Suppressor macrophage treated with lipopolysaccharide for 4 hours (primary cell): Measurements from ENCODE around the gene SPNS3.

ENCODE experiments used
- DNase-seq: peaks from one replicate; pipeline ENCODE4 v3.0.0-alpha.2; 2020

SPNS3 gene

GRCh38 chr17:4474093-4474492, 40.4 kb downstream of the SPNS3 start:
- DNase-seq, result no peak

GRCh38 chr17:4475001-4475400, 41.3 kb downstream of the SPNS3 start:
- no peak for DNase-seq

GRCh38 chr17:4475463-4475862, 41.7 kb downstream of the SPNS3 start:
- DNase-seq, result no peak

GRCh38 chr17:4476017-4476416, 42.3 kb downstream of the SPNS3 start:
- DNase-seq, result no peak

- no peak for DNase-seq
These were observed 42.9 kb downstream of the SPNS3 start for GRCh38 chr17:4476511-4477070.

GRCh38 chr17:4477255-4477791, 43.6 kb downstream of the SPNS3 start:
- no peak for DNase-seq

GRCh38 chr17:4478318-4478830, 44.6 kb downstream of the SPNS3 start:
- DNase-seq, result no peak

GRCh38 chr17:4479340-4479981, 45.7 kb downstream of the SPNS3 start:
- DNase-seq, result no peak

GRCh38 chr17:4479982-4480751, 46.4 kb downstream of the SPNS3 start:
- DNase-seq, result no peak

- no peak for DNase-seq
These were observed 47.5 kb downstream of the SPNS3 start for GRCh38 chr17:4480929-4481898.

GRCh38 chr17:4482338-4483011, 48.7 kb downstream of the SPNS3 start:
- DNase-seq, result no peak

GRCh38 chr17:4483012-4483840, 49.5 kb downstream of the SPNS3 start:
- DNase-seq, result no peak

- DNase-seq, result no peak
These were observed 52.2 kb downstream of the SPNS3 start for GRCh38 chr17:4485676-4486646.

GRCh38 chr17:4487296-4487695, 53.6 kb downstream of the SPNS3 start:
- no peak for DNase-seq

GRCh38 chr17:4487820-4488716, 54.3 kb downstream of the SPNS3 start:
- DNase-seq, result no peak

GRCh38 chr17:4488989-4489595, 55.4 kb downstream of the SPNS3 start:
- no peak for DNase-seq

GRCh38 chr17:4490109-4490591, 56.4 kb downstream of the SPNS3 start:
- DNase-seq, result no peak

GRCh38 chr17:4490637-4491061, 56.9 kb downstream of the SPNS3 start:
- no peak for DNase-seq
